Measurements from ENCODE around the gene APEH. TPM values are rescaled to one million over a fixed set of nuclear protein-coding genes. Genes with fewer than 3 reads are reported as not detected.

Gene APEH
- total RNA-seq, 1 experiment from 2014 or later, result 215 TPM

GRCh38 chr3:49706456-49707112, 32.4 kb downstream of the APEH start:
- Histone ChIP-seq H3K79me2 (ENCODE audit: insufficient read depth, low read length) (no peaks in the 10 kb centered on the region), H2AK5ac (ENCODE audit: insufficient read length, low read length) (no peak overlapping the region)

More at GRCh38 chr3:49706456-49707112, 32.4 kb downstream of the APEH start:
- H3K79me1 ChIP-seq (ENCODE audit: insufficient read depth, low read depth, low read length, poor library complexity, severe bottlenecking), result no peaks in the 10 kb centered on the region
- no peaks in the 10 kb centered on the region for H3K27me3 ChIP-seq (ENCODE audit: insufficient read depth, low read length)
- H2AFZ ChIP-seq (ENCODE audit: low read length), result no peak overlapping the region
- H4K5ac ChIP-seq (ENCODE audit: insufficient read length, low read depth, low read length), result no peak overlapping the region
- Mint-ChIP-seq H3K9me3 (no peaks in the 10 kb centered on the region), H3K27me3 (ENCODE audit: low read depth) (no peaks in the 10 kb centered on the region), H3K4me3 (no peak overlapping the region), H3K36me3 (ENCODE audit: insufficient read depth in 1 of 3, low read depth in 3 of 3) (peaks cover 4 to 20% (median 18%) of the 10 kb centered on the region in 3 experiments; a peak in 6 of 7 replicates), H3K4me1 (peaks cover 8% of the 10 kb centered on the region in 2 experiments), H3K27ac (no peak overlapping the region; a peak in 1 of 7 replicates)
- no peaks in the 10 kb centered on the region for H3K23me2 ChIP-seq (ENCODE audit: insufficient read length, low read depth, low read length, poor library complexity, severe bottlenecking)
- H4K91ac ChIP-seq (ENCODE audit: insufficient read length, low read depth, low read length), result no peak overlapping the region
- no peak overlapping the region for H3K4me2 ChIP-seq (ENCODE audit: insufficient read depth, insufficient read length, low read length)
- no peak overlapping the region for H3K9ac ChIP-seq (ENCODE audit: extremely low read depth, insufficient read length, low read length)
- no peak overlapping the region for H3T11ph ChIP-seq (ENCODE audit: low read length)
- no peak overlapping the region for H3K56ac ChIP-seq (ENCODE audit: insufficient read length, low read depth, low read length)
- no peaks in the 10 kb centered on the region for H4K20me1 ChIP-seq (ENCODE audit: control insufficient read depth, insufficient read depth, insufficient read length)
- no peak overlapping the region for H2BK20ac ChIP-seq (ENCODE audit: low read depth, low read length, poor library complexity, severe bottlenecking)
- no peak overlapping the region for H2BK12ac ChIP-seq (ENCODE audit: insufficient read length, low read depth, low read length)
- TF ChIP-seq CTCF (conservative IDR thresholded peaks at IDR 0.05), result no peak
- H3K9me3 ChIP-seq (ENCODE audit: control insufficient read depth, low read depth, low read length), result no peaks in the 10 kb centered on the region
- H3K18ac ChIP-seq (ENCODE audit: insufficient read length, low read depth, low read length), result no peak overlapping the region
- H2BK120ac ChIP-seq (ENCODE audit: low read depth, low read length, poor library complexity, severe bottlenecking), result no peak overlapping the region
- no peak overlapping the region for H4K8ac ChIP-seq (replicated peaks; ENCODE audit: insufficient read length, low read depth, low read length)
- H3K4me1 ChIP-seq (ENCODE audit: insufficient read depth, low read length), result no peaks in the 10 kb centered on the region
- no peak overlapping the region for H3K14ac ChIP-seq (ENCODE audit: insufficient read depth, low read length)
- no peak overlapping the region for H3K27ac ChIP-seq (ENCODE audit: insufficient read length, low read depth, low read length)
- H3K23ac ChIP-seq (ENCODE audit: insufficient read length, low read depth, low read length), result no peak overlapping the region
- H2BK15ac ChIP-seq (ENCODE audit: low read depth, low read length), result no peak overlapping the region
- no CpG with 5 or more reads among the region's 9 CpGs for WGBS (ENCODE audit: extremely low coverage, insufficient read length, low lambda C conversion rate)
- H3K4ac ChIP-seq (ENCODE audit: low read depth, low read length), result no peak overlapping the region
- no peak for DNase-seq
- no peak overlapping the region for H2BK5ac ChIP-seq (ENCODE audit: insufficient read length, low read length)
